ENCODE measurements around the gene MAP3K9. TPM values are rescaled to one million over a fixed set of nuclear protein-coding genes. Genes with fewer than 3 reads are reported as not detected.
"Not testable (repeated sequence)": the region's sequence is repeated elsewhere in the genome, so short reads cannot be mapped to it uniquely, and the experiment has no call there.

Gene MAP3K9
- total RNA-seq, 4 donors from 2014 or later, result 5.0 to 12.7 (median 8.3) TPM

DNA sequence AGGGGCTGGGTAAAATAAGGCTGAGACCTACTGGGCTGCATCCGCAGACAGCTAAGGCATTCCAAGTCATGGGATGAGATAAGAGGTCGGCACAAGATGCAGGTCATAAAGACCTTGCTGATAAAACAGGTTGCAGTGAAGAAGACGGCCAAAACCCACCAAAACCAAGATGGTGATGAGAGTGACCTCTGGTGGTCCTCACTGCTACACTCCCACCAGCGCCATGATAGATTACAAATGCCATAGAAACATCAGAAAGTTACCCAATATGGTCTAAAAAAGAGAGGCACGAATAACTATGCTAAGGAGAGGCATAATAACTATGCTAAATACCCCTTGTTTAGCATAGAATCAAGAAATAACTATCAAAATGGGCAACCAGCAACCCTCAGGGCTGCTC lies 46.2 kb upstream of the MAP3K9 start:
- Histone ChIP-seq H3K4me1 (no peaks in the 10 kb centered on the region), H3K4me3 (no peak overlapping the region), H3K36me3 (no peaks in the 10 kb centered on the region), H3K27me3 (no peaks in the 10 kb centered on the region), H3K27ac (no peak overlapping the region), H3K9me3 (no peaks in the 10 kb centered on the region)
- TF ChIP-seq EP300 (IDR thresholded peaks at IDR 0.05; ENCODE audit: low read depth) (no peak), POLR2A (IDR thresholded peaks at IDR 0.05) (no peak), POLR2AphosphoS5 (IDR thresholded peaks at IDR 0.05) (no peak)
- TF ChIP-seq, protein P1, sequence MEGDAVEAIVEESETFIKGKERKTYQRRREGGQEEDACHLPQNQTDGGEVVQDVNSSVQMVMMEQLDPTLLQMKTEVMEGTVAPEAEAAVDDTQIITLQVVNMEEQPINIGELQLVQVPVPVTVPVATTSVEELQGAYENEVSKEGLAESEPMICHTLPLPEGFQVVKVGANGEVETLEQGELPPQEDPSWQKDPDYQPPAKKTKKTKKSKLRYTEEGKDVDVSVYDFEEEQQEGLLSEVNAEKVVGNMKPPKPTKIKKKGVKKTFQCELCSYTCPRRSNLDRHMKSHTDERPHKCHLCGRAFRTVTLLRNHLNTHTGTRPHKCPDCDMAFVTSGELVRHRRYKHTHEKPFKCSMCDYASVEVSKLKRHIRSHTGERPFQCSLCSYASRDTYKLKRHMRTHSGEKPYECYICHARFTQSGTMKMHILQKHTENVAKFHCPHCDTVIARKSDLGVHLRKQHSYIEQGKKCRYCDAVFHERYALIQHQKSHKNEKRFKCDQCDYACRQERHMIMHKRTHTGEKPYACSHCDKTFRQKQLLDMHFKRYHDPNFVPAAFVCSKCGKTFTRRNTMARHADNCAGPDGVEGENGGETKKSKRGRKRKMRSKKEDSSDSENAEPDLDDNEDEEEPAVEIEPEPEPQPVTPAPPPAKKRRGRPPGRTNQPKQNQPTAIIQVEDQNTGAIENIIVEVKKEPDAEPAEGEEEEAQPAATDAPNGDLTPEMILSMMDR (IDR thresholded peaks at IDR 0.05), result no peak
- 69 to 76% methylated on average over 2 to 5 of the region's 5 CpGs for WGBS, 2 donors (ENCODE audit: low coverage in 1 of 2)
- DNase-seq, result no peak
- intact Hi-C loops (cut with DNase I; ENCODE audit: low total_unique reads) (no loop called here), in situ Hi-C loops (cut with MboI; ENCODE audit: low pct_ligation_motif_present in 1 of 4, low pct_unique_long_range_greater_than_20kb in 1 of 4, low sequenced_read_pairs in 3 of 4) (no loop called here)

DNA sequence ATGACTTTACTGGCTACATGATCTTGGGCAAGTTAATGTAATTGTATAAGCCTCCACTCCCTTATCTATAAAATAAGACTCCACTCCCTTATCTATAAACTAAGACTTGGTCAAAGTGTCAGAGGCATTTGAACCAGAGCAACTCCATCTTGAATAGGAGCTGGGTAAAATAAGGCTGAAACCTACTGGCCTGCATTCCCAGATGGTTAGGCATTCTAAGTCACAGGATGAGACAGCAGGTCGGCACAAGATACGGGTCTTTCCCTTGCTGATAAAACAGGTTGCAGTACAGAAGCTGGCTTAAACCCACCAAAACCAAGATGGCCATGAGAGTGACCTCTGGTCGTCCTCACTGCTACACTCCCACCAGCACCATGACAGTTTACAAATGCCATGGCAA lies 44.3 kb upstream of the MAP3K9 start:
- H3K9me3 ChIP-seq; H3K4me1 ChIP-seq; DNase-seq; intact Hi-C loops (cut with DNase I; ENCODE audit: low total_unique reads); in situ Hi-C loops (cut with MboI; ENCODE audit: low pct_ligation_motif_present in 1 of 4, low pct_unique_long_range_greater_than_20kb in 1 of 4, low sequenced_read_pairs in 3 of 4); H3K4me3 ChIP-seq; H3K27me3 ChIP-seq; H3K36me3 ChIP-seq; H3K27ac ChIP-seq: not testable (repeated sequence)
- WGBS, 2 donors (ENCODE audit: low coverage in 1 of 2), result 98% methylated on average over 3 of the region's 3 CpGs; no CpG with 5 or more reads in 1 of the 2 donors

GRCh38 chr14:70847406-70848090 lies 38.2 kb upstream of the MAP3K9 start:
- no peak overlapping the region for H3K27ac ChIP-seq
- intact Hi-C loops (cut with DNase I; ENCODE audit: low total_unique reads) (no loop called here), in situ Hi-C loops (cut with MboI; ENCODE audit: low pct_ligation_motif_present in 1 of 4, low pct_unique_long_range_greater_than_20kb in 1 of 4, low sequenced_read_pairs in 3 of 4) (no loop called here)
- 91% methylated on average over 3 of the region's 3 CpGs for WGBS, 2 donors (ENCODE audit: low coverage in 1 of 2)
- no peaks in the 10 kb centered on the region for H3K9me3 ChIP-seq
- TF ChIP-seq POLR2A (IDR thresholded peaks at IDR 0.05), result no peak
- TF ChIP-seq, protein P1 (IDR thresholded peaks at IDR 0.05), result no peak
- no peak for TF ChIP-seq POLR2AphosphoS5 (IDR thresholded peaks at IDR 0.05)
- TF ChIP-seq EP300 (IDR thresholded peaks at IDR 0.05; ENCODE audit: low read depth), result no peak
- H3K27me3 ChIP-seq, result no peaks in the 10 kb centered on the region
- H3K36me3 ChIP-seq, result no peaks in the 10 kb centered on the region
- DNase-seq, result no peak
- H3K4me3 ChIP-seq, result no peak overlapping the region
- no peaks in the 10 kb centered on the region for H3K4me1 ChIP-seq

GRCh38 chr14:70845601-70846000 lies 36.3 kb upstream of the MAP3K9 start:
- H3K4me3 ChIP-seq, result no peak overlapping the region
- in situ Hi-C loops (cut with MboI; ENCODE audit: low pct_ligation_motif_present in 1 of 4, low pct_unique_long_range_greater_than_20kb in 1 of 4, low sequenced_read_pairs in 3 of 4) (no loop called here), intact Hi-C loops (cut with DNase I; ENCODE audit: low total_unique reads) (no loop called here)
- WGBS, 2 donors (ENCODE audit: low coverage in 1 of 2), result 58 to 65% methylated on average over 2 of the region's 2 CpGs
- H3K27me3 ChIP-seq, result no peaks in the 10 kb centered on the region
- no peaks in the 10 kb centered on the region for H3K9me3 ChIP-seq
- DNase-seq, result no peak
- TF ChIP-seq, protein P1 (IDR thresholded peaks at IDR 0.05), result no peak
- TF ChIP-seq POLR2A (IDR thresholded peaks at IDR 0.05) (no peak), POLR2AphosphoS5 (IDR thresholded peaks at IDR 0.05) (no peak), EP300 (IDR thresholded peaks at IDR 0.05; ENCODE audit: low read depth) (no peak)
- no peak overlapping the region for H3K27ac ChIP-seq
- no peaks in the 10 kb centered on the region for H3K36me3 ChIP-seq
- no peaks in the 10 kb centered on the region for H3K4me1 ChIP-seq
